GM11168 (cell line): ENCODE measurements around the gene PROK1.
"Not testable (repeated sequence)": the region's sequence is repeated elsewhere in the genome, so short reads cannot be mapped to it uniquely, and the experiment has no call there.

Source experiments
- in situ Hi-C: fragments of 300-500 bp; cut with MboI; formaldehyde crosslinking; loops from one replicate; pipeline ENCODE4 v1.12.0; 2022; ENCODE audit warnings: low sequenced_read_pairs; ENCODE audit not compliant: unreplicated experiment

The PROK1 gene

GRCh38 chr1:110450929-110451328, at the start of gene PROK1:
Gene PROK1, plus strand, starts transcription at chr1:110451149. Its CDS starts 68 bp downstream, at chr1:110451217.
- in situ Hi-C loops = loop anchor here (5.0 kb wide), 1 partner anchor 34 kb away; no protein-coding TSS in a partner anchor

- in situ Hi-C loops = no loop called here
Measured at GRCh38 chr1:110403805-110404204, 47.1 kb upstream of the PROK1 start.

GRCh38 chr1:110404401-110404800, 46.5 kb upstream of the PROK1 start:
- in situ Hi-C loops = no loop called here

- in situ Hi-C loops = not testable (repeated sequence)
Measured at GRCh38 chr1:110406407-110406806, 44.5 kb upstream of the PROK1 start.

- in situ Hi-C loops = no loop called here
Measured at GRCh38 chr1:110407260-110408210, 43.4 kb upstream of the PROK1 start, which contains the start of gene LAMTOR5. Gene LAMTOR5, minus strand, starts transcription at chr1:110407694. Its CDS starts 74 bp downstream, at chr1:110407620.

- in situ Hi-C loops = no loop called here
Measured at GRCh38 chr1:110408488-110408887, 42.5 kb upstream of the PROK1 start.

GRCh38 chr1:110409316-110409715, 41.6 kb upstream of the PROK1 start:
- in situ Hi-C loops = no loop called here

- in situ Hi-C loops = no loop called here
Measured at GRCh38 chr1:110411173-110411735, 39.7 kb upstream of the PROK1 start.

- in situ Hi-C loops = no loop called here
Measured at GRCh38 chr1:110412576-110412975, 38.4 kb upstream of the PROK1 start.

- in situ Hi-C loops = not testable (repeated sequence)
Measured at GRCh38 chr1:110413045-110413444, 37.9 kb upstream of the PROK1 start.

- in situ Hi-C loops = loop anchor here (5.0 kb wide), 1 partner anchor 34 kb away; the partner anchor contains the start of gene PROK1
Measured at GRCh38 chr1:110418729-110419128, 32.2 kb upstream of the PROK1 start.

GRCh38 chr1:110420023-110420662, 30.8 kb upstream of the PROK1 start:
- in situ Hi-C loops = no loop called here

- in situ Hi-C loops = no loop called here
Measured at GRCh38 chr1:110420874-110421793, 29.8 kb upstream of the PROK1 start.

GRCh38 chr1:110424699-110425611, 26.0 kb upstream of the PROK1 start:
- in situ Hi-C loops = no loop called here

GRCh38 chr1:110425612-110426152, 25.3 kb upstream of the PROK1 start:
- in situ Hi-C loops = no loop called here

- in situ Hi-C loops = no loop called here
Measured at GRCh38 chr1:110426854-110427253, 24.1 kb upstream of the PROK1 start.

GRCh38 chr1:110428946-110429345, 22.0 kb upstream of the PROK1 start:
- in situ Hi-C loops = no loop called here

- in situ Hi-C loops = no loop called here
Measured at GRCh38 chr1:110430366-110430765, 20.6 kb upstream of the PROK1 start.
